NCI-H2196 treated with DMSO at 0.1 percent for 48 hours (cell line): ENCODE measurements around the gene C18orf32.
A peak's percentile ranks its signal among the peaks of the same experiment; 100 is the strongest.
"Not testable (repeated sequence)": the region's sequence is repeated elsewhere in the genome, so short reads cannot be mapped to it uniquely, and the experiment has no call there.

Experiments
- DNase-seq: peaks from one replicate; lab custom pipeline; 2025; ENCODE audit not compliant: unreplicated experiment; lab: John Stamatoyannopoulos, UW

Gene C18orf32

DNA sequence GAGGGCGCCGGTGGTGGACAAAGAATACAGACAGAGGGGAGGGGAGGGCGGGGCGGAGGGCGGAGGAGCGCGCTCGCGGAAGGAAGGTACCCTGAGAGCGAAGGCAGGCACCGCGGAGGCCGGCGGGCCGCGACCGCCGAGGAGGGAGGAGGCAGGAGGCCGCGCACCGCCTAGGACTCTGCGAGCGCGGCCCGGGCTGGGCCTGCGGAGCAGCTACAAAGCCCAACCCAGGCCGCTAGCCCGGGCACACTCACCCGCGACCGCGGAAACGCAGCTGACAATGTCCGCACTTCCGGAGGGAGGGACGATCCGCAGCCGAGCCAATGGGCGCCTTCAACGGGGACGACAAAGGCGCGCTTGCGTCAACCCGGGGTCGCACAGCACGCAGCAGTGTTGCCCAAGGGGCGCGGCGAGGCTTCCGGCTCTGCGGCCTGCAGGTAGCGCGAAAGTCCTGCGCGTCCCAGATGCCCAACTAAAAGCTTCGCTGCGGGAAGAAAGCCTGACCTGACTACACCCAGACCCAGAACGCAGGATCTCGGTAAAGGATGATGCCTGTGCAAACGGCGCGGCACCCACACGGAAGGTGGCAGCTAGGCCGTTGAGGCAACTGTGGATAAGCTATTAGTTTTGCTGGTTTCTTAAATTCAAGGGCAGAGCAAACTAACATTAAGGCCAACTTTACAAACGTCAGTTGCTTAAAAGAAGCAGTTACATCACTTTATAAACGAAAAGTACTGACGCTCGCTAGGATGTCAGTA is at the start of gene C18orf32:
TSS of gene C18orf32 (minus strand) at position 282 of the 758 bp plus-strand sequence. CDS start 3,486 bp downstream, outside the sequence.
- peak; percentile 90 for DNase-seq

DNA sequence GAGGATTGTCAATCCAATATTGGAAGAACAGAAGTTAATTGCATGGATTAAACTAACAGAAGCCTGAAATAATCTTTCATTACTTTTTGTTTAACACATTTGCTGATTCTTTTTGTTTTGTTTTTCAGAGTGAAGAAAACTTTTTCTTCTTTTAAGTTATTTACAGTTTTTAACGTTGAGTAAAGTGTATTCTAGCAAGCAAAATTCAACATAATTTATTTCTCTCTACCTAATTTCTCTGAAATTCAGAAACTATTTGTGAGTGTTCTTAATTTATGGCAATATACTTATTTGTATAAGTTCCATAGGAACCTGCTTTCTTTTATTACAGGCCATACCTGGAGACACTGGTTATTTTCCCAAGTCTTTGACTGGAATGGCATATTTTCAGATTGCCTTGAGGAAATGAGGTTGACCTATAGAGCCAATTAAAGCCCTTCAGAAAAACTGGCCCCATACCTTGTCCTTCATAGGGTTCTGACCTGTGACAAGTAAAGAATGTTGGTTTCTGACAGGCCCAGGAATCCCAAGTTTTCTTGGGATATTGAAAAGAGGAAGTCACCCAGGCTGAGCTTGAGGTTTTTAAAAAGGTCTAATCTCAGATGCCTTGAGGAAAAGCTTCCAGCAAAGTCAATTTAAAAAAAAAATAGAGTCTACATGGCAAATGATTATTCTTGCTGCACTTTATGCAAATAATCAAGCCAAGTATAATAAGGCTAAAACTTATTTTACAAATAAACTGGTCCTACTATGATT is 48.0 kb upstream of the C18orf32 start:
- no peak for DNase-seq

DNA sequence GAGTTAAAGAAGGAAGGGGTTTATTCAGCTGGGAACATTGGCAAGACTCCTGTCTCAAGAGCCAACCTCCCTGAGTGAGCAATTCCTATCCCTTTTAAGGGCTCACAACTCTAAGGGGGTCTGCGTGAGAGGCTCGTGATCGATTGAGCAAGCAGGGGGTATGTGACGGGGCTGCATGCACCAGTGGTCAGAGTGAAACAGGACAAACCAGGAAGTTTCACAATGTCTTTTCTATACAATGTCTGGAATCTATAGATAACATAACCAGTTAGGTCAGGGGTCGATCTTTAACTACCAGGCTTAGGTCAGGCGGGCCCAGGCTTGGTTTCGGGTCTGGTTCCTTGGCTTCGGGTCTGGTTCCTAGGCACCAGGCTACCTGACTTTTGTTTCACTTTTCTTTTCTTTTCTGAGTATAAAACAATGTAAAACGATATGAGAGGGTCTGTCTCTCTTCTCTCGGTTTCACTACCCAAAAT is 44.7 kb upstream of the C18orf32 start:
- no peak for DNase-seq

DNA sequence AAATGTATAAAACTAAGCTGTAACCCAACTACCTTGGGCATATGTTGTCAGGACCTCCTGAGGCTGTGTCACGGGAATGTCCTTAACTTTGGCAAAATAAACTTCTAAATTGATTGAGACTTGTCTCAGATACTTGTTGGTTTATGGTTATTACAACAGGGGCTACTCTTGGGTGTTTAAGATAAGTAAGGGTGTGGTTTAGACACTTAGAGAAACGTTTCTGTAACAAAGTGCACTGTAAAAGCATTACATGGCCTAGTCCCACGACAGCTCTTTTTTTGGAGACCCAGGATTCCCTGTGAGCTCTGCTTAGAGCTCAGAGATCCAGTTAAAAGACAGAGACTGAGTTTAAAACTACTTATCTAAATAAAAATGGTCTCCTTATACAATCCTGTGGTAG is 42.6 kb upstream of the C18orf32 start:
- no peak for DNase-seq

DNA sequence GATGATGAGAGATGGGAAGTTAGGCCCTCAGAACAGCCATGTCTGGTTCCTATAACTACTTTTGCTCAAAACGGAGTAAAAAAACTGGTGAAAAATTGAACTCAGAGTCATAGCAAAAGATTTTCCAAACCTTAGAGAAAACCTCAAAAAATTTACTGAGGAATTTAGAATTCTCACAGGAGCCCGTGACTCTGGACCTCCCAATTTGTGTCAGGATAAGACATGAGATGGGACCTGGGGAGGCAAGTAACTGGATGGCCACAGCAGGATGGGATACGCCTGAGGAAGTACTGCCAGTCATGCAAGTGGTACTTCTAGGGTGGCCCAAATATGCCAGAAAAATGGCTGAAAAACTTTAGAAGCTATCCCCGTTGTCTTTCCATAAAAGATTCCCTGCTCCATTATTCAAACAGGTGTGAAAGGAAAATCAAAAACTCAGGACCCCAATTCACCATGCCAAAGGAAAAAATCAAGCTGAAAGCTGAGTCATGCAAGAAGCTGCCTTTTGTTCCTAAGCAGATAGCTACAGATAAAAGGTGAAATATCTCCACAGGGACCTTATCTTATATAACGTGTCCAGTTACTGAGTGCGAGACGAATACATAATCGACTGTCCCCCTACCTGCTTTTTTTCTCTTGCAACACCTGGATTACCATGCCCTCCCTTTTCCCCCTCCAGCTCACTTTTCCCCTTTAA is 40.7 kb upstream of the C18orf32 start:
- DNase-seq: no peak

DNA sequence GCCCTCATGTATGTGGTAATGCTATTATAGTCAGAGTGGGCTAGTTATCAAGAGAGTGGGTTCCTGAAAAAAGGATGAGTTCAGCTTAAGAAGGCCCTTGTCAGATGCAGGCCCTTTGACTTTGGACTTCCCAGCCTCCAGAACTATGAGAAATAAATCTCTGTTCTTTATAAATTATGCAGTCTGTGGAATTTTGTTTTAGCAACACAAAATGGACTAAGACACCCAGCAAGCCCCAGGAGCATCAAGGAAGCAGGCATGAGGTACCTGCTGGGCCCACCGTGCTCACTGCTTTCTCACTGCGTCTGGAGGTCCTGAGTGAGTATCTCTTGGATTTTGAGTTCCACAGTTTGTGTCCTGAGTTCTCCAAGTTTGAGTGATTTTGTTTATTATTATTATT is 38.9 kb upstream of the C18orf32 start:
- DNase-seq: no peak

DNA sequence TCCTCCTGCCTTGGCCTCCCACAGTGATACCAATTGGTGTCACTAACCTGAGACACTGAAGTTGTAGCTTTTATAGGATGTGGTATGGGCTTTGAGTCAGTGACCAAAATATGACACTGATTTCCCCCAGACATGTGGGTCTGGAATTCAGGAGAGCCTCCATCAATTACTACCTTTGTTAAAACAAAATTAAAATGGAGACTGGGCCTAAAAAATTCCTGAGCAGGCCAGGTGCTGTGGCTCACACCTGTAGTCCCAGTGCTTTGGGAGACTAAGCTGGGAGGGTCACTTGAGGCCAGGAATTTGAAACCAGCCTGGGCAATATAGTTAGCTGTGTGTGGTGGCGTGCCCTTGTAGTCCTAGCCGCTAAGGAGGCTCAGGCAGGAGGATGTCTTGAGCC is 37.9 kb upstream of the C18orf32 start:
- DNase-seq: no peak

DNA sequence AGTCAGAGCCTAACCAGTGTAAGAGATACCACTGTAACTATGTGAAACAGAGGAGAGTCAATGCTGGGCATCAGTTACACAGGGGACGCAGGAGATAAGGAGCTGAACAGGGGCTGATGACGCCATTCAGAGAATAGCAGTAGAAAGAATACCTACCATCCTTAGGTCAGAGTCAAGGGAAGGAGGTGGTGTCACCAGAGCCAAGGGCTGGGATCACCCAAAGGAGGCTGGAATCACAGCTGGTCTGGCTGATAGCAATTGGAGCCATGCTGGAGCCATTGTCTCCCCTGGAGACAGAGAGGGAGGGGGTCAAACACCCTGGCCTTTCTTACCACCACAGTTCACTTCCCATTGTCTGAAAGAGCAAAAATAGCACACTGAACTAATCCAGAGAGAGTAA is 37.3 kb upstream of the C18orf32 start:
- DNase-seq: no peak

DNA sequence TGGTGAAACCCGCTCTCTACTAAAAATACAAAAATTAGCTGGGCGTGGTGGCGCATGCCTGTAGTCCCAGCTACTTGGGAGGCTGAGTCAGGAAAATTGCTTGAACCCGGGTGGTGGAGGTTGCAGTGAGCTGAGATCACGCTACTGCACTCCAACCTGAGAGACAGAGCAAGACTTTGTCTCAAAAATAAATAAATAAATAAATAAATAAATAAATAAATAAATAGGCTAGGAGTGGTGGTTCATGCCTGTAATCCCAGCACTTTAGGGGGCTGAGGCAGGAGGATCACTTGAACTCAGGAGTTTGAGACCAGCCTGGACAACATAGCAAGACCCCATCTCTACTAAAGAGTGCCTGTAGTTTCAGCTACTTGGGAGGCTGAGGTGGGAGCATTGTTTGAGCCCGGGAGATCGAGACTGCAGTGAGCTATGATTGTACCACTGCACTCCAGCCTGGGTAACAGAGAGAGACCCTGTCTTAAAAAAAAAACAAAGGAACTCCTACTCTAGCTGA is 36.6 kb upstream of the C18orf32 start:
- not testable (repeated sequence) for DNase-seq

DNA sequence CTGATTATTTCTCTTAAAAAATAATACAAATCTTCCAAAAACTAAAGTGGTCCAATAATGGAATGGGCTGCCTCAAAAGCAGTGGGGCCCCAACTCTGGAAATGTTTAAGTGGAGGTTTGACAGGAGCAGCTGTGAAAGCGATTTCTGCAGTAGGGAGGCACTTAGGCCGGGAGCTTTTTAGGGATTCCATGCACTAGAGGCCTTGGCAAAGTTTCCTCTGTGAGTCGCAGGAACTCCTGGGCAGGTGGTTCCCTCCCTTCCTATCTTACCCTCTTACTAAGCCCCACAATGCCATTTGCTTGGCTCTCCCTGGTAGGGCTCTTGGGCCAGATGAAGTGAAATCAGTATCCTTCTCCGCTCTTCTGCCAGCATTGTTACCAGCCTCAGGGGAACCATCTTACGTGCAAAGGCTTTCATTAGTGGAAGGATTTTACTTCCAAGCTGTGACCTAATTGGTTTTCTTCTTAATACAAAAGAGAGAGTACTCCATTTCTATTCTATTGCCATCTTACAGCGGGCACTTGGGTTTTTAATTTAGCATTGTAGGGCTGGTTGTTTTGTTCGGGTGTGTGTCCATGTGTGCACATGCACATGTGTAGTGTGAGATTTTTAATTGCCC is 34.3 kb upstream of the C18orf32 start:
- no peak for DNase-seq

DNA sequence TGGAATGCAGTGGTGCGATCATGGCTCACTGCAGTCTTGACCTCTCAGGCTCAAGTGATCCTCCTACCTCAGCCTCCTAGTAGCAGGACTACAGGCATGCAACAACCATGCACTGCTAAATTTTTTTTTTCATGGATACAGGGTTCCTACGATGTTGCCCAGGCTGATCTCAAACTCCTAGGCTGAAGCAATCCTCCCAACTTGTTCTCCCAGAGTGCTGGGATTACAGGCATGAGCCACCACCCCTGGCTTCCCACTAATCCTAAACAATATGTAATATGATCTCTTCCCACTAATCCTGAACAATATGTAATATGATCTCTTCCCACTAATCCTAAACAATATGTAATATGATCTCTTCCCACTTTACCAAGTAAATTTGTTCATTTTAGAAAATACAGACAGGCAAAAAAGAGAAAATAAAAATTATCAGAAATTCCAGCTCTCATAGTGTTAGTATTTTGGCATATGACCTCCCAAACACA is 33.7 kb upstream of the C18orf32 start:
- DNase-seq: no peak

DNA sequence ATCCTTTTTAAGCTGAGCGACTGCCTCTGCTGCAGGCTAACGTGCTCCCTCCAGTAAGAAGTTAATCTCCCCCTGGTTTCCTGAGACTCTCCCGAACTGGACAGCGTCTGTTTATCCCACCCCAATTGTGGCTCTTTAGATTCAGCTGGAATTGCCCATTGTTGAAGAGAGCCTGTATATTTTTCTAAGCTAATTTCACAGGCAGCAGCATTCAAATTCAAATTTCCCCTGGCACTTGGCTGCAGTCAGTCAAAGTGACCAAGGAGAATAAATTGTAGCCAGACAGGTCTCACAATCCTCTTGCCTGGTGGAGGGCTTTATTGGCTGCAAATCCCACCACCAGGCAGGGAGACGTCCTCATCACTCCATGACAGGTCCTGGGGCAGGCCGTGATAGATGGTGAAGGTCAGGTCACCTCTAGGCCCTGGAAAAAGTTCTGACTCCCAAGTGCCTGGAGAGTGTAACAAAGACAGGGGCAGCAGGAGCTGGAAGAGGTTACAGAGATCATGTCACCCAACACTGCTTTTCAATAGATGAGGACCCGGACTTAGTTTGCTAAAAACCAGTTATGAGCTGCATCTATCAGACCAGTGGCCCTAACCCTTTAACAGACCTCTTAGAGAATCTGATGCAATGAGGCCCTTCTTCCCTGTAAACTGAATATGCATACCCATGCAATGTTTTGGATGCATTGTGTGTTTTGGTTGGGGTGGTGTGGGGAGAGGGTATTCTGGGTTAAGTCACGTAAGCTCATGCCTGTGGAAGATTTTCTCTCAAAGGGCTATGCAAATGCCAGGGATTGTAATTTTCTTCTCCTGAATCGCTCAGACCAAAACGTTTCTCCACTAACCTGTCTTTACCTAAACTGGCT is 32.3 kb upstream of the C18orf32 start:
- no peak for DNase-seq

DNA sequence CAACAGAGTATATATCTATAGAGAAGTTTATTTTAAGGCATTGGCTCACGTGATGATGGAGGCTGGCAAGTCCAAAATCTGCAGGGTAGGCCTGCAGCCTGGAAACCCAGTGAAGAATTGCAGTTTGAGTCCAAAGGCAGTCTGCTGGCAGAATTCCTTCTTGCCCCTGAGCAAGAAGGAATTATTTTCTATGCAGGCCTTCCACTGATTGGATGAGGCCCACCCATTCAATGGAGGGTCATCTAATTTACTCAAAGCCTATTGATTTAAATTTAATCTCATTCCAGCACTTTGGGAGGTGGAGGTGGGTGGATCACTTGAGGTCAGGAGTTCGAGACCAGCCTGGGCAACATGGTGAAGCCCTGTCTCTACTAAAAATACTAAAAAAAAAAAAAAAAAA is 30.4 kb upstream of the C18orf32 start:
- DNase-seq: no peak

DNA sequence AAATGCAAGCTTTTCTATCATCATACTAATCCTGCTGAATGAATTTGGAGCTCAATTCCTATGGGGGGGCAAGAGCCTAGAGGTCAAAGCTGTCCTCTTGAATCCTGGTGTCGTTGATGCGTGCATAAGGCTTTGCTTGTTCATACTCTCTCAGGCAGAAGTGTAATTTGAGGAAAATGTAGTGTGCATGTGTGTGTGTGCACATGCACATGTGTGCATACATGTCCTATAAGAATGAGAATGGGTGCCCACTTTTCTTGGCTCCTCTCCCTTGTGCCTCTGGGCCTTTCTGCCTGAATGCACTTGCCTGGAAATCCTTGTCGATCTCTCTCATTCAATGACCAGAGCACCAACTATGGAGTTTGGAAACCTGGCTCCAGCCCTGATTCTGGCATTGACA is 28.5 kb upstream of the C18orf32 start:
- no peak for DNase-seq

DNA sequence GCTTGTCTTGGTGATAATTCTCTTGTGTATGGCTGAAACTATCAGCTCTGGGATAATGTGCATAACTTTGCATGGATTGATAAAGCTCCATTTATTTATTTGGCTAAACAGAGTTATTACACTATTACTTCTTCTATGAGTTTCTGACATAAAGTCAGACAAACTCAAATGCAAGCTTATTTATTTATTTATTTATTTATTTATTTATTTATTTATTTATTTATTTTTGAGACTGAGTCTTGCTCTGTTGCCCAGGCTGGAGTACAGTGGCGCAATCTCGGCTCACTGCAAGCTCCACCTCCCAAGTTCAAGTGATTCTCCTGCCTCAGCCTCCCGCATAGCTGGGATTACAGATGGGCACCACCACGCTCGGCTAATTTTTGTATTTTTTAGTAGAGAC is 28.0 kb upstream of the C18orf32 start:
- not testable (repeated sequence) for DNase-seq

DNA sequence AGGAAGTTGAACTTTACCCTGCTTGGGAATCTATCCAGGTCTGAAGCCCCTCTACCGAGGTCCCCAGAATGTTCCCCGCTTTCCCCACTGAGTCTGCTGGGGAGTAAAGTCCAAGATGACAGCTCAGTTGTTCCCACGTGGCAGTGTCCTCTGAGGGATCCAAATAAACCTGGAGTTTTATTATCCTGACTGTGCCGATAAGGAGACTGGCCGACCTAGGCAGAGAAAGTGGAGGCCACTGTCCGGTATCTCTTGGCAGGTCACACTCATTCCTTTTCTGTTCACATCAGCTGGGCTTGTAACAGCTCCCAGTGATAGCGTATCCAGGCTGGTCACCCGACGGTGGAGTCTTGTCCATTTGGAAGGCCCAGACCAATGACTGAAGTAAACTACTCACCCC is 27.5 kb upstream of the C18orf32 start:
- DNase-seq: no peak

DNA sequence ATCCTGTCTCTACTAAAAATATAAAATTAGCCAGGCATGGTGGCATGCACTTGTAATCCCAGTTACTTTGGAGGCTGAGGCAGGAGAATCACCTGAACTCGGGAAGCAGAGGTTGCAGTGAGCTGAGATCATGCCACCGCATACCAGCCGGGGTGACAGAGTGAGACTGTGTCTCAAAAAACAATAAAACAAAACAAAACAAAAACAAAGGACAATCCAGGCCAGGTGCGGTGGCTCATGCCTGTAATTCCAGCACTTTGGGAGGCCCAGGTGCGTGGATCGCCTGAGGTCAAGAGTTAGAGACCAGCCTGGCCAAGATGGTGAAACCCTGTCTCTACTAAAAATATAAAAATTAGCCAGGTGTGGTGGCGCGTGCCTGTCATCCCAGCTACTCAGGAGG is 25.8 kb upstream of the C18orf32 start:
- not testable (repeated sequence) for DNase-seq

DNA sequence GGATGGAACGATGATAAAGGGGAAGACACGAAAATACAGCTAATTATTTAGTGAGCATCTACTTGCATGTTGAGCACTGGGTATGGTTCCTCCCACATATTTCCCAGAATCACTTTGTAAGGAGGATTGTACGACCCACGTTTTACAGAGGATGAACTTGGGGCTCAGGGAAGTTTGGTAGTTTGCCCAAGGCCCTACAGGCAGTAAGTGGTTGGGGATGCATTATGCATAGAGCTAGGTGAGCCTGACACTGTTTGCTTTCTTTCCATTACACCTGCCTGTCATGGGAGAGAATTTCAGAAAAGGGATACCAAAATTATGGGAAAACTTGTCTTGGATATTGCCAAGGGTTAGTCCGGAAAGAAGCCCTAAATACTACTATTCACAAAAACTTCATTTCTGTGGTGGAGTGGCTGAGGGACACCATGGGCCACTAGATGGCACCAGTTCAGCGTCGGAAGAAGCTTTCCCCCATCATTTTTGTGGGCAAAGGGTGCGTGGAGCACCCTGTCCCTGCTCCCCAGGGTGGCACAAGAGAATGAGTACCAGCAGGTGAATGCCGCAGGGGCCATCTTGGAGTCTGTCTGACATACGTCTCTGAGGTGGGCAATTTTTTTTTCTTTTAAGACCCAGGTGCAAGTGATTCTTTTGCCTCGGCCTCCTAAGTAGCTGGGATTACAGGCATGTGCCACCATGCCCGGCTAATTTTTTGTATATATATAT is 23.5 kb upstream of the C18orf32 start:
- peak; percentile 44 for DNase-seq

DNA sequence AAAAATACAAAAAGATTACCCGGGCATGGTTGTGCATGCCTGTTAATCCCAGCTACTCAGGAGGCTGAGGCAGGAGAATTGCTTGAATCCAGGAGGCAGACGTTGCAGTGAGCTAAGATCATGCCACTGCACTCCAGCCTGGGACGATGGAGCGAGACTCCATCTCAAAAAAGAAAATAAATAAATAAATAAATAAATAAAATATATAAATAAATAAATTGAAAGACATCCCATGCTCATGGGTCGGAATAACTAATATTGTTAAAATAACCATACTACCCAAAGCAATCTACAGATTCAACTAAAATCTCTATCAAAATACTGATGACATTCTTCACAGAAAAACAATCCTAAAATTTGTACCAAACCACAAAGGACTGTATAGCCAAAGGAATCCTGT is 19.4 kb upstream of the C18orf32 start:
- not testable (repeated sequence) for DNase-seq
